ENCODE results near the gene ANKZF1. TPM values are rescaled to one million over a fixed set of nuclear protein-coding genes. Genes with fewer than 3 reads are reported as not detected.

The ANKZF1 gene
- total and polyA plus RNA-seq, 2 of the 4 experiments (the other 2 are of a cell fraction), result 18.6 to 33.8 TPM

DNA sequence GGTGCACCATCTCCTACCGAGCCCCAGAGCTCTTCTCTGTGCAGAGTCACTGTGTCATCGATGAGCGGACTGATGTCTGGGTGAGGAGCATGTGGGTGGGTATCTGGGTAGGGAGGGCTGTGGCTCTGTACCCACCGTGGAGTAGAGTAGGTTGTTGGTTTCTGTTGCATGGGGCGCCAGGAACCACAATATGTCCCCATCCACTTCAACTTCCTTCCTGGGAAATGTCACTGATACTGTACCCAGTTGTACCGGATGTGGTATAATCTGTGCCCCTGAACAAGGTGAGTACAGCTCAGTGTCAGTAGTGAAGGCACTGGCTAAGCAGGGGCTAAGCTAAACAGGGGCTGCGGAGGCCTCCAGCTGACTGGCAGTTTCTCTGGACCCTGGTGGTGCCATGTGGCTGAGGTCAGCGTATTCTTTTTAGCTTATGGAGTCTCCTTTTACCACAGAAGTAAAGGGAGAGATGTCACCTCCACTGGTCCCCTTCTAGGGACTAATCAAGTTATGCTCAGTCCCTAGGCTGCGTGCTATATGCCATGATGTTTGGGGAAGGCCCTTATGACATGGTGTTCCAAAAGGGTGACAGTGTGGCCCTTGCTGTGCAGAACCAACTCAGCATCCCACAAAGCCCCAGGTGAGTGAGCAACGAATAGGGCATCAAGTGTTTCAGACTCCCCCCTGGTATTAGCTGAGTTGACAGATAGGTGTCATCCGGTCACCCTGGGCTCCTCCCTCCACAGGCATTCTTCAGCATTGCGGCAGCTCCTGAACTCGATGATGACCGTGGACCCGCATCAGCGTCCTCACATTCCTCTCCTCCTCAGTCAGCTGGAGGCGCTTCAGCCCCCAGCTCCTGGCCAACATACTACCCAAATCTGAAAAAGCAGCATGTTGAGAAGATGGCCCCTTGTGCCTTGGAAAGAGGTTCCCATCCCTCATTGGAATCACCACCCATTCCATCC, 18.4 kb downstream of the ANKZF1 start:
- Histone ChIP-seq H3K4me1 (ENCODE audit: control insufficient read depth, insufficient read depth, low read length) (peaks cover 38% of the 10 kb centered on the region), H3K14ac (replicated peaks; ENCODE audit: low read depth, low read length) (no peak overlapping the region), H3K56ac (ENCODE audit: extremely low read depth, insufficient read depth, low read length) (no peak overlapping the region), H2BK5ac (ENCODE audit: low read depth, low read length, poor library complexity, severe bottlenecking) (no peak overlapping the region), H4K20me1 (ENCODE audit: insufficient read depth, low read length) (0 out of 2 replicates have a peak, but pooled peaks cover 8% of the 10 kb centered on the region), H3K9ac (ENCODE audit: low read depth, low read length) (no peak overlapping the region), H3K4ac (ENCODE audit: low read depth, low read length) (no peak overlapping the region; the same call in 1 of the 2 replicates), H2BK120ac (ENCODE audit: low read depth, low read length) (no peak overlapping the region; the same call in 1 of the 2 replicates), H2BK15ac (ENCODE audit: low read depth, low read length) (no peak overlapping the region), H3K27ac (ENCODE audit: insufficient read depth, low read length) (peak overlapping the region; percentile 9; the same call in 1 of the 2 replicates), H3K9me3 (ENCODE audit: control insufficient read depth, insufficient read depth, low read length) (no peaks in the 10 kb centered on the region), H2AFZ (replicated peaks; ENCODE audit: low read length, poor library complexity) (no peak overlapping the region), H4K8ac (ENCODE audit: low read depth in 2 of 2, low read length in 2 of 2) (no peak overlapping the region), H2BK20ac (ENCODE audit: low read depth, low read length) (no peak overlapping the region), H3K9me1 (ENCODE audit: insufficient read depth, low read length) (peaks cover 49% of the 10 kb centered on the region), H4K5ac (ENCODE audit: low read depth, low read length) (no peak overlapping the region), H3K23ac (ENCODE audit: low read depth, low read length) (no peak overlapping the region), H2AK9ac (replicated peaks; ENCODE audit: low read depth, low read length, poor library complexity) (peak overlapping the region; percentile 20), H3K27me3 (ENCODE audit: control insufficient read depth, insufficient read depth, low read length) (no peaks in the 10 kb centered on the region), H3K79me1 (ENCODE audit: low read depth in 1 of 2, low read length in 2 of 2) (peaks cover 23 to 48% of the 10 kb centered on the region in 2 experiments), H3K4me3 (ENCODE audit: insufficient read depth, low read depth, low read length) (no peak overlapping the region), H3K36me3 (ENCODE audit: control insufficient read depth, insufficient read depth, low read length) (peaks cover 21% of the 10 kb centered on the region; the same call in 1 of the 2 replicates), H3K18ac (ENCODE audit: low read depth, low read length) (no peak overlapping the region), H2AK5ac (ENCODE audit: low read depth, low read length) (peak overlapping the region; percentile 13), H3K4me2 (ENCODE audit: low read depth, low read length) (no peak overlapping the region), H4K91ac (ENCODE audit: insufficient read depth, low read depth, low read length) (no peak overlapping the region)
- no peak for DNase-seq
- 100% methylated on average over 1 of the region's 17 CpGs; no CpG with 5 or more reads in 1 of the 2 experiments for WGBS, 2 experiments (ENCODE audit: extremely low coverage in 2 of 2, insufficient read length in 1 of 2)
- intact Hi-C loops (cut with micrococcal nuclease) (no loop called here), dilution Hi-C loops (cut with HindIII; ENCODE audit: low sequenced_read_pairs, unreplicated experiment) (no loop called here), in situ Hi-C loops (cut with MboI; ENCODE audit: low sequenced_read_pairs) (no loop called here)
- TF ChIP-seq CEBPB (IDR thresholded peaks at IDR 0.05; ENCODE audit: low read depth, low read length) (no peak), USF2 (IDR thresholded peaks at IDR 0.05; ENCODE audit: low read depth, low read length) (no peak), SMC3 (IDR thresholded peaks at IDR 0.05; ENCODE audit: low read depth, low read length) (no peak), RCOR1 (IDR thresholded peaks at IDR 0.05; ENCODE audit: insufficient replicate concordance, low read length) (no peak), MXI1 (IDR thresholded peaks at IDR 0.05; ENCODE audit: borderline replicate concordance, low read depth, low read length) (no peak), MAZ (IDR thresholded peaks at IDR 0.05; ENCODE audit: borderline replicate concordance, low read depth, low read length) (no peak), POLR2A (IDR thresholded peaks at IDR 0.05; ENCODE audit: low read depth, low read length) (0 out of 2 replicates have a peak, but pooled peaks have one; percentile 5)
- TF ChIP-seq, protein P1, sequence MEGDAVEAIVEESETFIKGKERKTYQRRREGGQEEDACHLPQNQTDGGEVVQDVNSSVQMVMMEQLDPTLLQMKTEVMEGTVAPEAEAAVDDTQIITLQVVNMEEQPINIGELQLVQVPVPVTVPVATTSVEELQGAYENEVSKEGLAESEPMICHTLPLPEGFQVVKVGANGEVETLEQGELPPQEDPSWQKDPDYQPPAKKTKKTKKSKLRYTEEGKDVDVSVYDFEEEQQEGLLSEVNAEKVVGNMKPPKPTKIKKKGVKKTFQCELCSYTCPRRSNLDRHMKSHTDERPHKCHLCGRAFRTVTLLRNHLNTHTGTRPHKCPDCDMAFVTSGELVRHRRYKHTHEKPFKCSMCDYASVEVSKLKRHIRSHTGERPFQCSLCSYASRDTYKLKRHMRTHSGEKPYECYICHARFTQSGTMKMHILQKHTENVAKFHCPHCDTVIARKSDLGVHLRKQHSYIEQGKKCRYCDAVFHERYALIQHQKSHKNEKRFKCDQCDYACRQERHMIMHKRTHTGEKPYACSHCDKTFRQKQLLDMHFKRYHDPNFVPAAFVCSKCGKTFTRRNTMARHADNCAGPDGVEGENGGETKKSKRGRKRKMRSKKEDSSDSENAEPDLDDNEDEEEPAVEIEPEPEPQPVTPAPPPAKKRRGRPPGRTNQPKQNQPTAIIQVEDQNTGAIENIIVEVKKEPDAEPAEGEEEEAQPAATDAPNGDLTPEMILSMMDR (conservative IDR thresholded peaks at IDR 0.05; ENCODE audit: low read depth, low read length), result no peak
- ChIA-PET POLR2A (ENCODE audit: unreplicated experiment) (no interaction called here), CTCF (interaction anchor here (2.3 kb wide), 1 partner anchor 47 kb away, joined by 10 read pairs; no protein-coding TSS in a partner anchor)
- no TSS peak for BruUV-seq (replicated peaks)
- ATAC-seq (ENCODE audit: low read depth), result no peak
